Left lobe of liver (tissue), 2 donors: Measurements from ENCODE around the gene TMCC2. TPM values are rescaled to one million over a fixed set of nuclear protein-coding genes. Genes with fewer than 3 reads are reported as not detected.
"Not testable (repeated sequence)": the region's sequence is repeated elsewhere in the genome, so short reads cannot be mapped to it uniquely, and the experiment has no call there.

Source experiments
- ATAC-seq: fragments of 200-7000 bp; cut with Tn5 transposase; one replicate; pipeline ENCODE4 v1.9.1; 2020; ENCODE audit warnings: mild to moderate bottlenecking, moderate library complexity
- DNase-seq: peaks from one replicate; pipeline ENCODE4 v3.0.0-alpha.2; 2020; ENCODE audit warnings: low spot score
- total RNA-seq: library from RNA; stranded (reverse); gene quantifications from one replicate; pipeline ENCODE4 v1.2.1, GENCODE V29; 2021
- donor health status: DM: no; HTN: no; CAD: no; lungs with moderate emphysema.
- donor health status: DM: no; HTN: yes; CAD: no.

The TMCC2 gene
- 0.33 TPM for total RNA-seq

- peak; percentile 76 for DNase-seq
- peak; percentile 84 for ATAC-seq
Observed at GRCh38 chr1:205227584-205228013, at the start of gene TMCC2. Gene TMCC2, plus strand, starts transcription at chr1:205227946. Its CDS starts 619 bp downstream, at chr1:205228565.

GRCh38 chr1:205179842-205180241, 47.9 kb upstream of the TMCC2 start:
- DNase-seq (no peak), ATAC-seq (no peak)

DNA sequence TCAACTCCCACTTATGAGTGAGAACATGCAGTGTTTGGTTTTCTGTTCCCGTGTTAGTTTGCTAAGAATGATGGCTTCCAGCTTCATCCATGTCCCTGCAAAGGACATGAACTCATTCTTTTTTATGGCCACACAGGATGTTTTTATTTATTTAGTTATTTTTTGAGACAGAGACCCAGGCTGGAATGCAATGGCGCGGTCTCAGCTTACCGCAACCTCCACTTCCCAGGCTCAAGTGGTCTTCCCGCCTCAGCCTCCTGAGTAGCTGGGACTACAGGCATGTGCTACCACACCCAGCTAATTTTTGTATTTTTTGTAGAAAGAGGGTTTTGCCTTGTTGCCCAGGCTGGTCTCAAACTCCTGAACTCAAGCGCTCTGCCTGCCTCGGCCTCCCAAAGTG, 47.4 kb upstream of the TMCC2 start:
- not testable (repeated sequence) for ATAC-seq, DNase-seq

- DNase-seq (no peak), ATAC-seq (no peak)
Observed at GRCh38 chr1:205182930-205183329, 44.8 kb upstream of the TMCC2 start.

- no peak for DNase-seq
- ATAC-seq: no peak
Observed at GRCh38 chr1:205183676-205184335, 43.9 kb upstream of the TMCC2 start.

GRCh38 chr1:205186191-205186590, 41.6 kb upstream of the TMCC2 start:
- ATAC-seq (no peak), DNase-seq (no peak)

- DNase-seq: no peak
- no peak for ATAC-seq
Observed at GRCh38 chr1:205187420-205187819, 40.3 kb upstream of the TMCC2 start.

DNA sequence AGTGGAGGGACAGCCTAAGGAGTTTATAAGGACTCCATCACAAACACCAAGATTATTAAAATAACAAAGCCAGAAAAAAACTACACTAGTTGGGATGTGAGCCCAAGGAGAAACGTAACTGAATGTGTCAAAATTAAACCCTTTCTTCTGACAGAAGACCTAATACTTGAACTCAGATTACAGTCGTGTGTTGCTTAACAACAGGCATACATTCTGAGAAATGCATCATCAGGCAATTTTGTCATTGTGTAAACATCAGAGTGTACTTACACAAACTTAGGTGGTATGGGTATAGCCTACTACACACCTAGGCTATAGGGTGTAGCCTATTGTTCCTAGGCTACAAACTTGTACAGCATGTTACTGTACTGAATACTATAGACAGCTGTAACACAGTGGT, 39.6 kb upstream of the TMCC2 start:
- ATAC-seq (no peak), DNase-seq (no peak)

- ATAC-seq (no peak), DNase-seq (no peak)
Observed at GRCh38 chr1:205188596-205188995, 39.1 kb upstream of the TMCC2 start.

DNA sequence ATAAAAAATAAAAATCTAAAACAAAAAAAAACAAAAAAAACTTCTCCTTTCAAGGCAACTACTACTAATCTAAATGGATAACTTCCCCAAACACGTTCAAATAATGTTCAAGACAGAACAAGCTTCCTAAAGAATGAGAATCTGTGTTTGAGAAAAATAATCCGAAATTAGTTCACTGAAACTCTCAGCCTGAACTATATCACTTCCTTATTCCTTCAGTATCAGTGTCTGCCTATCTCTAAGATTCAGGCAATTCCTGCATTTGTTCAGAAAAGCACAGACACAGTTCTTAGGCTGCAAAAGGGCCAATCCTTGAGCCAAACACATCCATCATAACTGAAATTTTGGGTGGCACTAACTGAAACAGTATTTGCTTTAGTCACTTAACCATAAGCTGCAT, 38.6 kb upstream of the TMCC2 start:
- no peak for ATAC-seq
- DNase-seq: no peak

- ATAC-seq (peak; percentile 95), DNase-seq (peak; percentile 60)
Observed at GRCh38 chr1:205190845-205191577, 36.7 kb upstream of the TMCC2 start.

DNA sequence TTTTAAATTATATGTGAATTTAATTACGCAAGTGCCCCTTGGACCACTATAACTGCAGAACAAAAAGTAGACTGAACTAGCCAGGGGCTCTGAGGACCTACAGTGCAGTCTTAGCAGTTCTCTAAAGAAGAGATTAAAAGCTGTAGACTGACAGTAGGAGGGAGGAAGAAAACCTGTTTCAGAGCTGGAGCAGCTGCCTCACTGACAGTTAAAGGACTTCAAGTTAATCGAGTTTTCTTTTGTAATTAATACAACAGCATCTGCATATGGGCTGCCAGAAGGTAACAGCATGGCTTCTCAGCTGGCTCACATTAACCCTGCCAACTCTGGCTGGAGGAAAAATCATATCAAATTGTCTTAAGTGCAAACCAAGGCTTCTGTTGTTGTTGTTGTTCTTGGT, 36.1 kb upstream of the TMCC2 start:
- no peak for DNase-seq
- peak; percentile 59 for ATAC-seq

- DNase-seq (no peak), ATAC-seq (no peak)
Observed at GRCh38 chr1:205192287-205192686, 35.5 kb upstream of the TMCC2 start.

DNA sequence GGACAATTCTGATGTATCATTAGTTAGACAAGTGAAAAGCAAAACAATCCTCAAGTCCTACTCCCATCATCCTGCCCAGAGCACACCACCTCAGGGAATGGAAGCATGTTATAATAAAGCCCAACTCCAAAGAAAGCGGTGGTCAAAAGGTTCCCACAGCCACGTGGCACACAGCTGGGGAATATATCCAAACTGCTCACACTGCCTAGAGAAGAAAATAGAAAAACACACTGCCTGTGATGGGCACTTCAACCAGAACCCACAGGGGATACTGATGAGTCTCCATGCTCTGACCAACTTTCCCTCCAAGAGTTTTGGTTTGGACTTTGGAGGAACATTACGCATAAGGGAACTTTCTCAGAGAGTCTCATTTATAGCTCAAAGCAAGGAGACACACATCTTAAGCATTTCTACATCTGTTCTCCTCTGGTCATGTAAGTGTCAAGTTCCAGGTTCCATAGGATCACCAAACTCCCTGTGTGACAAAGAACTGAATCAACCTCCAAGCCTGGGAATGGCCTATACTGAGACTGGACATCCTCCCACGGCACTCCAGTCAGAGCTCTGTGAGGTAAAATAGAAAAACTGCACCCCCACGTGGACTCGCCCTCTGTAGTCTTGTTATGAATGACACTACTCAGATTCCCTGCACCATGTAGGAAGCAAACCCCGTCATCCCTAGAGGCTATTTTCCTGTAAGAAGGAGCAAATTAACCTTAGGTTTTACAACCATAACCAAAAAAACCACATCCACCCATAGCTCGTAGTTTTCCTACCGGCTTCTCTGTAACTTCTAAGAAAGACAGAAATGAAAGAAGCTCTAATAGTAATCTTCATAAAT, 28.4 kb upstream of the TMCC2 start:
- DNase-seq (no peak), ATAC-seq (no peak)

DNA sequence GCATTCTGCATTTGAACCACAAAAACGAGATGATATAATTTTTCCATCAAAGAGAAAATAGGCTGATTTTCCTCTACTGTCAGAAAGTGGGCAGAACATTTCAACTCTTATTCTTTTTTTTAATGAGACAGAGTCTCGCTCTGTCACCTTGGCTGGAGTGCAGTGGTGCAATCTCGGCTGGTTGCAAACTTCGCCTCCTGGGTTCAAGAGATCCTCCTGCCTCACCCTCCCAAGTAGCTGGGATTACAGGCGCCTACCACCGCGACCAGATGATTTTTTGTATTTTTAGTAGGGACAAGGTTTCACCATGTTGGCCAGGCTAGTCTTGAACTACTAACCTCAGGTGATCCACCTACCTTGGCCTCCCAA, 27.8 kb upstream of the TMCC2 start:
- ATAC-seq (no peak), DNase-seq (no peak)

DNA sequence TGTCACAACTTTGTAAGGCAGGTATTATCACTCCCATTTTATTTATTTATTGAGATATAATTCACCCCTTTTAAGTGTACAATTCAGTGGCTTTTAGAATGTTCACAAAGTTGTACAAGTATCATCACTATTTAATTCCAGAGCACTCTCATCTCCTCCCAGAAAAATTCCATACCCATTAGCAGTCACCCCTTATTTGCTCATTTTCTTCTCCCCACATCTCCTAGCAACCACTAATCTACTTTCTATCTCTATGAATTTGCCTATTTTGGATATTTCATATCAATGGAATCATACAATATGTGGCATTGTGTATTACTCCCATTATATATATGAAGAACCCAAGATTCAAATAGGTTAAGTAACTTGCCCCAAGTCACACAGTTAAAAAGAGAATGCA, 23.2 kb upstream of the TMCC2 start:
- no peak for DNase-seq
- ATAC-seq: no peak

- ATAC-seq (no peak), DNase-seq (no peak)
Observed at GRCh38 chr1:205205055-205205454, 22.7 kb upstream of the TMCC2 start.

- no peak for DNase-seq
- ATAC-seq: no peak
Observed at GRCh38 chr1:205208811-205209210, 18.9 kb upstream of the TMCC2 start.

GRCh38 chr1:205210756-205211168, 17.0 kb upstream of the TMCC2 start:
- DNase-seq (no peak), ATAC-seq (peak; percentile 17)

DNA sequence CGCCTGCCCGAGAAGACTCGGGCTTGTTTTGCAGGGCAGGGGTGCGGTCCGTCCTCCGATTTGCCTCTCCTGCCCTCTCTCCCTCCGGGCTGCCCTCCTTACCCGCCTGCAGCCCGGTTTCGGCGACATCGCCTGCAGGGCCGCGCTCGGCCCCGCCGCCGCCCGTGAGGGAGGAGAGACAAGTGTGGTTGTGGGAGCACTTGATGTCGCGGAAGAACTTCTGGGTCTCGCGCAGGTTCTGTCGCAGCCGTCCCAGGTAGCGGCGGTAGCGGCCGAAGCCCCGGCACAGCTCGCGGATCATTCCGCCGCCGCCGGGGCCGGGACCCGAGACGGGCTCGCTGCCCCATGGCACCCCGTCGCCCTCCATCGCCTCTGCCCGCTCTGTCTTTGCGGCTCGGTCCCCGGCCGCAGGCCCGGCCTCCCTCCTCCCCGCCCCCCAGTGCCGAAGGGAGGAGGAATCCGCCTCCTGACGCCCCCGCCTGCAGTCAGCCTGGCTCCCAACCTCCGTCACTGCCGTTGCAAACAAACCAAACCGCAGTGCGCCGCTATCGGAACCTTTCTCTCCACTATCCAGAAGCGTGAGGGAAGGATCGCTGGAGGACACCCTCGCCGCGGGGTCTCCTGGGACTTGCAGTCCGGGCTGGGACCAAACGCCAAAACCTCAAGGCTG, 16.4 kb upstream of the TMCC2 start, which contains the start of gene DSTYK:
Gene DSTYK, minus strand, starts transcription at position 534 of the 670 bp plus-strand sequence. Its CDS starts 167 bp downstream, at position 367.
- ATAC-seq: peak; percentile 94
- peak; percentile 94 for DNase-seq
